Keratinocyte (primary cell): ENCODE results near the gene MRM2. TPM values are rescaled to one million over a fixed set of nuclear protein-coding genes. Genes with fewer than 3 reads are reported as not detected.

ENCODE experiments used
- DNase-seq: peaks from one replicate; pipeline ENCODE4 v3.0.0-alpha.2; 2011; ENCODE audit warnings: low read depth, missing footprints, low spot score
- FAIRE-seq: peaks from 2 replicates; lab custom pipeline; 2011; peaks lifted over from hg19 to GRCh38; lab: Jason Lieb, UNC
- H2AFZ ChIP-seq: 2 replicates; pipeline ENCODE4 v1.6.0; 2012; ENCODE audit warnings: low read length, control low read depth, inconsistent platforms; ENCODE audit not compliant: control insufficient read depth
- H3K27ac ChIP-seq: 2 replicates; pipeline ENCODE4 v1.5.1; 2011; ENCODE audit warnings: low read length; ENCODE audit not compliant: control insufficient read depth, insufficient read depth
- H3K27me3 ChIP-seq: 3 replicates; pipeline ENCODE4 v1.6.0; 2011; ENCODE audit warnings: low read length; ENCODE audit not compliant: control insufficient read depth, insufficient read depth; ENCODE audit errors: extremely low read depth
- H3K36me3 ChIP-seq, 2 experiments: 2 replicates in 1 of 2; 3 replicates in 1 of 2; pipeline ENCODE4 v1.5.1; 2011; ENCODE audit warnings: low read length in 2 of 2, mild to moderate bottlenecking in 1 of 2; ENCODE audit not compliant: control insufficient read depth in 2 of 2, insufficient read depth in 2 of 2; ENCODE audit errors: extremely low read depth in 1 of 2
- H3K4me1 ChIP-seq: 3 replicates; pipeline ENCODE4 v1.5.1; 2011; ENCODE audit warnings: low read length; ENCODE audit not compliant: control insufficient read depth, insufficient read depth; ENCODE audit errors: extremely low read depth
- H3K4me2 ChIP-seq: 3 replicates; pipeline ENCODE4 v1.6.0; 2011; ENCODE audit warnings: low read depth, low read length; ENCODE audit not compliant: control insufficient read depth, insufficient read depth; ENCODE audit errors: extremely low read depth
- H3K4me3 ChIP-seq, 3 experiments: fragments of 200-600 bp in 1 of 3; sonication (generic) in 1 of 3; 2 replicates in 2 of 3; 3 replicates in 1 of 3; pipeline ENCODE4 v1.5.1; 2011 to 2016; ENCODE audit warnings: low read length in 3 of 3, mild to moderate bottlenecking in 3 of 3, control low read depth in 2 of 3, inconsistent platforms in 1 of 3, low read depth in 1 of 3, mixed read lengths in 1 of 3, mixed run types in 1 of 3, moderate library complexity in 1 of 3; ENCODE audit not compliant: control insufficient read depth in 2 of 3, insufficient read depth in 2 of 3; ENCODE audit errors: extremely low read depth in 1 of 3
- H3K79me2 ChIP-seq: 2 replicates; pipeline ENCODE4 v1.6.0; 2012; ENCODE audit warnings: low read length; ENCODE audit not compliant: control insufficient read depth, insufficient read depth
- H3K9ac ChIP-seq: 3 replicates; pipeline ENCODE4 v1.6.0; 2011; ENCODE audit warnings: low read length; ENCODE audit not compliant: control insufficient read depth, insufficient read depth; ENCODE audit errors: extremely low read depth
- H3K9me1 ChIP-seq: 3 replicates; pipeline ENCODE4 v1.6.0; 2011; ENCODE audit warnings: low read length; ENCODE audit not compliant: control insufficient read depth, insufficient read depth; ENCODE audit errors: extremely low read depth
- H3K9me3 ChIP-seq: 2 replicates; pipeline ENCODE4 v1.5.1; 2012; ENCODE audit warnings: low read depth, low read length; ENCODE audit not compliant: control insufficient read depth
- H4K20me1 ChIP-seq: 3 replicates; pipeline ENCODE4 v1.6.0; 2011; ENCODE audit warnings: low read length; ENCODE audit not compliant: control insufficient read depth, insufficient read depth; ENCODE audit errors: extremely low read depth
- EZH2 ChIP-seq: IDR thresholded peaks from one replicate; pipeline ENCODE4 v1.6.1; 2012; ENCODE audit warnings: inconsistent platforms, mild to moderate bottlenecking, low read length, moderate library complexity
- dilution Hi-C: fragments of 300-500 bp; cut with MboI; formaldehyde crosslinking; loops from one replicate; pipeline ENCODE4 v1.7.0; 2020; ENCODE audit warnings: low sequenced_read_pairs; ENCODE audit not compliant: extremely low pct_ligation_motif_present
- polyA plus RNA-seq, 5 experiments: library from polyadenylated mRNA; depleted of rRNA in 3 of 5; stranded (reverse) in 3 of 5; stranded (forward) in 1 of 5; unstranded in 1 of 5; fragments of >200 nt; gene quantifications; 1 replicate in 1 of 5; 2 replicates in 3 of 5; 3 replicates in 1 of 5; pipeline versions ENCODE4 v1.2.1 to v1.2.3, GENCODE V29; 2011 to 2012; ENCODE audit warnings: missing spikeins in 2 of 5, low read depth in 1 of 5, low replicate concordance in 1 of 5
- TF ChIP-seq, protein P1 (sequence below), 3 experiments: IDR thresholded peaks in 1 of 3; conservative IDR thresholded peaks in 1 of 3; optimal IDR thresholded peaks in 1 of 3; 2 replicates in 2 of 3; 3 replicates in 1 of 3; pipeline versions ENCODE3 to v1.5.1; 2011; ENCODE audit warnings: low read length in 3 of 3, mild to moderate bottlenecking in 3 of 3, moderate library complexity in 2 of 3, control low read depth in 1 of 3, inconsistent platforms in 1 of 3; ENCODE audit not compliant: insufficient read depth in 2 of 3; ENCODE audit errors: extremely low read depth in 1 of 3

Gene MRM2
- polyA plus RNA-seq, 1 donor (not counting 4 experiments of a cell fraction or from before 2014, with no cell fraction given) = 21.5 TPM

DNA sequence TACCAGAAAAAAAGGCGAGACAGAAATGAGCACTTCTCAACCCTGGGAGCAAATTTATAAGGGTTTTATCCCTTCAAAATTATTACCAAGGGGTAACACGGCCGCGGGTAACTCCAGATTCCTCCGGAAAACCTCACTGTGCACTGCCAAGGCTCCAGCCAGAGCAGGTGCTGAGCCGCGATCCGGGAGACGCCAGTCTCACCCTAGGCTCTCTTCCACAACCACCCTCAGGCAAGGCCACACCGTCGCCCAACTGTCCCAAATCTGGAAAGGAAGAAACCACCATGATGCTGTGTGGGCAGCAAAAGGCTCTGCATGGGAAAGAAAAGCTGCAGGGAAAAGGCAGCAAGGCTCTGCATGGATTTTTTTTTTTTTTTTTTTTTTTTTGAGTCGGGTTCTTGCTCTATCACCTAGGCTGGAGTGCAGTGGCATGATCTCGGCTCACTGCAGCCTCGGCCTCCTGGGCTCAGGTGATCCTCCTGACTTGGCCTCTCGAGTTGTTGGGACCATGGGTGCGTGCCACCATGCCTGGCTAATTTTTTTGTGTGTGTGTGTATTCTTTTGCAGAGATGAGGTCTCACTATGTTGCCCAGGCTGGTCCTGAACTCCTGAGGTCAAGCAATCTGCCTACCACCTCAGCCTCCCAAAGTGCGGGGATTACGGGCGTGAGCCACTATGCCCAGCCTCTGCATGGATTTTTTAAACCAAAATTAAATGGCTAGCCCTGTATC, 48.3 kb downstream of the MRM2 start:
- no peak overlapping the region for H3K27ac ChIP-seq
- peaks cover 0 to 7% of the 10 kb centered on the region in 2 experiments for H3K36me3 ChIP-seq
- dilution Hi-C loops = no loop called here
- H3K27me3 ChIP-seq = no peaks in the 10 kb centered on the region
- no peak for TF ChIP-seq EZH2
- TF ChIP-seq, protein P1, sequence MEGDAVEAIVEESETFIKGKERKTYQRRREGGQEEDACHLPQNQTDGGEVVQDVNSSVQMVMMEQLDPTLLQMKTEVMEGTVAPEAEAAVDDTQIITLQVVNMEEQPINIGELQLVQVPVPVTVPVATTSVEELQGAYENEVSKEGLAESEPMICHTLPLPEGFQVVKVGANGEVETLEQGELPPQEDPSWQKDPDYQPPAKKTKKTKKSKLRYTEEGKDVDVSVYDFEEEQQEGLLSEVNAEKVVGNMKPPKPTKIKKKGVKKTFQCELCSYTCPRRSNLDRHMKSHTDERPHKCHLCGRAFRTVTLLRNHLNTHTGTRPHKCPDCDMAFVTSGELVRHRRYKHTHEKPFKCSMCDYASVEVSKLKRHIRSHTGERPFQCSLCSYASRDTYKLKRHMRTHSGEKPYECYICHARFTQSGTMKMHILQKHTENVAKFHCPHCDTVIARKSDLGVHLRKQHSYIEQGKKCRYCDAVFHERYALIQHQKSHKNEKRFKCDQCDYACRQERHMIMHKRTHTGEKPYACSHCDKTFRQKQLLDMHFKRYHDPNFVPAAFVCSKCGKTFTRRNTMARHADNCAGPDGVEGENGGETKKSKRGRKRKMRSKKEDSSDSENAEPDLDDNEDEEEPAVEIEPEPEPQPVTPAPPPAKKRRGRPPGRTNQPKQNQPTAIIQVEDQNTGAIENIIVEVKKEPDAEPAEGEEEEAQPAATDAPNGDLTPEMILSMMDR (optimal IDR thresholded peaks at IDR 0.05 in 1 of 3, IDR thresholded peaks at IDR 0.05 in 1 of 3, conservative IDR thresholded peaks at IDR 0.05 in 1 of 3; ENCODE audit: extremely low read depth in 1 of 3, insufficient read depth in 2 of 3, low read length in 3 of 3) = no peak
- peaks cover 3% of the 10 kb centered on the region for H3K79me2 ChIP-seq
- no peaks in the 10 kb centered on the region for H3K9me3 ChIP-seq
- FAIRE-seq (no peak), DNase-seq (no peak)
- peaks cover 11% of the 10 kb centered on the region for H3K4me1 ChIP-seq
- no peaks in the 10 kb centered on the region for H4K20me1 ChIP-seq
- H2AFZ ChIP-seq = no peak overlapping the region
- H3K4me2 ChIP-seq = no peak overlapping the region
- no peak overlapping the region for H3K9ac ChIP-seq
- no peaks in the 10 kb centered on the region for H3K9me1 ChIP-seq
- no peak overlapping the region for H3K4me3 ChIP-seq

DNA sequence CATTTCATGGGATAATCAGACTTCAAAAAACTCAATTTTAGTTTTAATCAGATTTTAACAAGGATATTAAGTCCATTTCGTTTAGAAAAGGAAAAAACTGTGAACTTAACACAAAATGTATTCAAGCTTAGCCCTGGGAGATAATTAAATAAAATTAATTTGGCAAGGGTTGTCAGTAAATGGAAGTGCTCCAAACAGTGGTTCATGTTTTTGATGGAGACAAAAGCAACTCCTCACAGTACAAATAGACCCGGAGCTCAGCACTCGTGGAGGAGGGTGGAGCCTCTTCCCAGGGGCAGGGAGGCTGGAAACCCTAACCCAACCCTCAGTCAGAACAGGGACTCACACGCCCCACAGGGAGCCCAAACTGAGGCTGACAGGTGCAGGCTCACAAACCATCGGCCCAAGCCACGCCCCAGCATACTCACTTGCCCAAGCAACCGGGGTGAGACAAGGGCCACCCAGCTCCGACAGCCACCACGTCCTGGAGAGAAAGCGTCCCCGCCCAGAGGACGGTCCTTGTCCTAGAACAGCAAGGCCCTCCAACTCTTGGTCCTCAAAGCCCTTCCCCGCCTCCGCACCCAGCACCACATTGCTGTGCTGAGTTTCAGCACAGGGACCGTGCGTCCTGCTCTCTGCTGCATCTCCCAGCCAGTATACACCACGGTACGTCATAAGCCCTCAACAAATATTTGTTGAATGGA, 49.0 kb downstream of the MRM2 start:
- Histone ChIP-seq H3K4me3 (no peak overlapping the region), H3K79me2 (peaks cover 3% of the 10 kb centered on the region), H3K9me3 (no peaks in the 10 kb centered on the region), H4K20me1 (no peaks in the 10 kb centered on the region), H2AFZ (no peak overlapping the region), H3K27ac (no peak overlapping the region), H3K9me1 (no peaks in the 10 kb centered on the region), H3K4me2 (no peak overlapping the region), H3K4me1 (peaks cover 11% of the 10 kb centered on the region), H3K36me3 (peaks cover 0 to 7% of the 10 kb centered on the region in 2 experiments), H3K9ac (no peak overlapping the region), H3K27me3 (no peaks in the 10 kb centered on the region)
- FAIRE-seq (no peak), DNase-seq (no peak)
- dilution Hi-C loops = no loop called here
- no peak for TF ChIP-seq EZH2
- TF ChIP-seq, protein P1 (optimal IDR thresholded peaks at IDR 0.05 in 1 of 3, IDR thresholded peaks at IDR 0.05 in 1 of 3, conservative IDR thresholded peaks at IDR 0.05 in 1 of 3; ENCODE audit: extremely low read depth in 1 of 3, insufficient read depth in 2 of 3, low read length in 3 of 3) = no peak
